A673 (cell line): ENCODE results near the gene NRAP.

Experiments used
- CTCF ChIP-seq: fragments of 300-800, 200-600 bp; sonication (generic); conservative IDR thresholded peaks from 2 replicates; pipeline ENCODE4 v1.5.1; 2017; ENCODE audit warnings: low read depth, mild to moderate bottlenecking, antibody characterized with exemption, low read length, moderate library complexity, mixed read lengths
- EZH2 ChIP-seq: fragments of 200-600 bp; sonication (generic); IDR thresholded peaks from 2 replicates; pipeline ENCODE4 v1.6.1; 2017; ENCODE audit warnings: borderline replicate concordance, low read depth, mild to moderate bottlenecking, mixed read lengths, antibody characterized with exemption, low read length; ENCODE audit not compliant: poor library complexity, severe bottlenecking

- TF ChIP-seq CTCF, result no peak
- TF ChIP-seq EZH2, result no peak
These were observed 29.5 kb upstream of the NRAP start for GRCh38 chr10:113693348-113693747.
